Calu3 (cell line): ENCODE measurements around the gene SAMD8. TPM values are rescaled to one million over a fixed set of nuclear protein-coding genes. Genes with fewer than 3 reads are reported as not detected.

Experiments
- BruUV-seq: library from RNA; stranded (reverse); fragments of 400-500 nt; replicated peaks from 2 replicates; lab custom pipeline; 2021; lab: Mats Ljungman, UMichigan
- CTCF ChIA-PET: fragments of 300-600 bp; sonication (Branson Sonifier 250); formaldehyde crosslinking; loops from one replicate; lab custom pipeline; 2022; ENCODE audit warnings: antibody characterized with exemption; lab: Charles Lee
- DNase-seq: peaks from one replicate; pipeline ENCODE4 v3.0.0; 2022
- H3K27ac Mint-ChIP-seq: one replicate; pipeline ENCODE4 v1.8.0; 2022; ENCODE audit warnings: mixed read lengths; ENCODE audit not compliant: unreplicated experiment
- H3K27me3 Mint-ChIP-seq: one replicate; pipeline ENCODE4 v1.8.0; 2022; ENCODE audit warnings: mixed read lengths; ENCODE audit not compliant: unreplicated experiment
- H3K36me3 Mint-ChIP-seq: one replicate; pipeline ENCODE4 v1.8.0; 2022; ENCODE audit warnings: mild to moderate bottlenecking, moderate library complexity, mixed read lengths; ENCODE audit not compliant: insufficient read depth, unreplicated experiment
- H3K4me1 Mint-ChIP-seq: one replicate; pipeline ENCODE4 v1.8.0; 2022; ENCODE audit warnings: mild to moderate bottlenecking, low read depth, mixed read lengths; ENCODE audit not compliant: unreplicated experiment
- H3K4me3 Mint-ChIP-seq: one replicate; pipeline ENCODE4 v1.8.0; 2022; ENCODE audit warnings: mild to moderate bottlenecking, low read depth, moderate library complexity, mixed read lengths; ENCODE audit not compliant: unreplicated experiment
- H3K9me3 Mint-ChIP-seq: one replicate; pipeline ENCODE4 v1.8.0; 2022; ENCODE audit warnings: low read depth, mixed read lengths; ENCODE audit not compliant: unreplicated experiment
- CTCF ChIP-seq: fragments of 200-600 bp; IDR thresholded peaks from one replicate; pipeline ENCODE4 v1.8.0; 2022; ENCODE audit warnings: antibody characterized with exemption; ENCODE audit not compliant: unreplicated experiment
- intact Hi-C: fragments of 100-400 bp; cut with micrococcal nuclease; formaldehyde crosslinking; loops from one replicate; pipeline ENCODE4 v1.10.0; 2022; ENCODE audit not compliant: unreplicated experiment
- total RNA-seq: library from RNA; stranded (reverse); gene quantifications from 2 replicates; pipeline ENCODE4 v1.2.3, GENCODE V29; 2022

SAMD8 gene
- total RNA-seq, 1 experiment from 2014 or later = 19.9 TPM

GRCh38 chr10:75072727-75073126, 38.7 kb upstream of the SAMD8 start:
- Mint-ChIP-seq H3K27me3 (peaks cover 8% of the 10 kb centered on the region), H3K36me3 (no peaks in the 10 kb centered on the region), H3K9me3 (no peaks in the 10 kb centered on the region), H3K27ac (no peak overlapping the region), H3K4me3 (no peak overlapping the region), H3K4me1 (peaks cover 8% of the 10 kb centered on the region)
- TF ChIP-seq CTCF = no peak
- BruUV-seq = no TSS peak
- intact Hi-C loops = no loop called here
- DNase-seq = no peak
- CTCF ChIA-PET = no interaction called here

GRCh38 chr10:75073442-75073841, 38.0 kb upstream of the SAMD8 start:
- BruUV-seq = no TSS peak
- no peaks in the 10 kb centered on the region for H3K36me3 Mint-ChIP-seq
- TF ChIP-seq CTCF = no peak
- H3K9me3 Mint-ChIP-seq = no peaks in the 10 kb centered on the region
- H3K27ac Mint-ChIP-seq = no peak overlapping the region
- intact Hi-C loops = no loop called here
- no peak overlapping the region for H3K4me3 Mint-ChIP-seq
- CTCF ChIA-PET = interaction anchor here (0.8 kb wide), 1 partner anchor 217 kb away, joined by 4 read pairs; no protein-coding TSS in a partner anchor
- H3K4me1 Mint-ChIP-seq = peaks cover 8% of the 10 kb centered on the region
- DNase-seq = no peak
- peaks cover 8% of the 10 kb centered on the region for H3K27me3 Mint-ChIP-seq

GRCh38 chr10:75074711-75075445, 36.6 kb upstream of the SAMD8 start:
- intact Hi-C loops = no loop called here
- no TSS peak for BruUV-seq
- no peak overlapping the region for H3K27ac Mint-ChIP-seq

GRCh38 chr10:75076348-75076747, 35.1 kb upstream of the SAMD8 start:
- no TSS peak for BruUV-seq
- peaks cover 8% of the 10 kb centered on the region for H3K4me1 Mint-ChIP-seq
- H3K4me3 Mint-ChIP-seq = no peak overlapping the region
- H3K9me3 Mint-ChIP-seq = no peaks in the 10 kb centered on the region
- no peak for TF ChIP-seq CTCF
- no peak for DNase-seq
- peaks cover 8% of the 10 kb centered on the region for H3K27me3 Mint-ChIP-seq
- H3K27ac Mint-ChIP-seq = no peak overlapping the region
- CTCF ChIA-PET = interaction anchor here (0.7 kb wide), 1 partner anchor 18 kb away, joined by 4 read pairs; no protein-coding TSS in a partner anchor
- intact Hi-C loops = no loop called here
- no peaks in the 10 kb centered on the region for H3K36me3 Mint-ChIP-seq

More at GRCh38 chr10:75074711-75075445, 36.6 kb upstream of the SAMD8 start:
- Mint-ChIP-seq H3K36me3 (no peaks in the 10 kb centered on the region), H3K4me3 (no peak overlapping the region), H3K9me3 (no peaks in the 10 kb centered on the region), H3K27me3 (peaks cover 8% of the 10 kb centered on the region), H3K4me1 (peaks cover 8% of the 10 kb centered on the region)
- no peak for TF ChIP-seq CTCF
- no peak for DNase-seq
- CTCF ChIA-PET = interaction anchor here (1.0 kb wide), 1 partner anchor 17 kb away, joined by 3 read pairs; no protein-coding TSS in a partner anchor
